IMR-90 (cell line): Measurements from ENCODE around the gene ZNF134.

ENCODE experiments used
- CEBPB ChIP-seq: IDR thresholded peaks from 2 replicates; pipeline ENCODE4 v1.6.1; 2012; ENCODE audit warnings: low read depth, low read length, improper control_type of control experiment
- CTCF ChIP-seq: conservative IDR thresholded peaks from 2 replicates; pipeline ENCODE4 v1.5.1; 2012; ENCODE audit warnings: mild to moderate bottlenecking, low read depth, low read length, improper control_type of control experiment
- FOS ChIP-seq: fragments of 150-350 bp; IDR thresholded peaks from 2 replicates; pipeline ENCODE4 v1.6.1; 2016; ENCODE audit warnings: low read depth, low read length
- MAZ ChIP-seq: IDR thresholded peaks from 2 replicates; pipeline ENCODE4 v1.6.1; 2012; ENCODE audit warnings: low read depth, mild to moderate bottlenecking, low read length, improper control_type of control experiment, moderate library complexity, borderline replicate concordance
- POLR2A ChIP-seq: IDR thresholded peaks from 2 replicates; pipeline ENCODE4 v1.6.1; 2012; ENCODE audit warnings: mild to moderate bottlenecking, low read depth, low read length
- RAD21 ChIP-seq: IDR thresholded peaks from 2 replicates; pipeline ENCODE4 v1.6.1; 2012; ENCODE audit warnings: low read length, improper control_type of control experiment
- RCOR1 ChIP-seq: IDR thresholded peaks from 2 replicates; pipeline ENCODE4 v1.6.1; 2012; ENCODE audit warnings: mild to moderate bottlenecking, low read length, improper control_type of control experiment; ENCODE audit not compliant: insufficient replicate concordance
- RFX5 ChIP-seq: IDR thresholded peaks from 2 replicates; pipeline ENCODE4 v1.8.0; 2012; ENCODE audit warnings: low read depth, mild to moderate bottlenecking, low read length, moderate library complexity
- SMC3 ChIP-seq: fragments of 150-350 bp; IDR thresholded peaks from 2 replicates; pipeline ENCODE4 v1.6.1; 2016; ENCODE audit warnings: low read depth, mild to moderate bottlenecking, antibody characterized with exemption, low read length, moderate library complexity

GRCh38 chr19:57668635-57669034, 54.6 kb downstream of the ZNF134 start, which contains the start of gene ZSCAN4:
- no peak for TF ChIP-seq CTCF
- TF ChIP-seq FOS, result no peak
- no peak for TF ChIP-seq POLR2A
- no peak for TF ChIP-seq SMC3
- TF ChIP-seq RCOR1, result no peak
- no peak for TF ChIP-seq MAZ
- TF ChIP-seq RAD21, result no peak
- no peak for TF ChIP-seq CEBPB
- TF ChIP-seq RFX5, result no peak
